GM21360 (cell line): Measurements from ENCODE around the gene TYRP1.
A peak's percentile ranks its signal among the peaks of the same experiment; 100 is the strongest.

Experiments used
- ATAC-seq: cut with Tn5 transposase; IDR thresholded peaks from one replicate; pipeline ENCODE4 v1.9.1; 2021; ENCODE audit warnings: mild to moderate bottlenecking, moderate library complexity; ENCODE audit not compliant: unreplicated experiment

The TYRP1 gene

GRCh38 chr9:12730198-12730597, 37.0 kb downstream of the TYRP1 start:
- ATAC-seq = no peak

GRCh38 chr9:12730927-12731326, 37.7 kb downstream of the TYRP1 start:
- ATAC-seq = no peak

GRCh38 chr9:12732971-12733370, 39.8 kb downstream of the TYRP1 start:
- ATAC-seq = no peak

- ATAC-seq = peak; percentile 66
Observed at GRCh38 chr9:12735665-12736064, 42.5 kb downstream of the TYRP1 start.

DNA sequence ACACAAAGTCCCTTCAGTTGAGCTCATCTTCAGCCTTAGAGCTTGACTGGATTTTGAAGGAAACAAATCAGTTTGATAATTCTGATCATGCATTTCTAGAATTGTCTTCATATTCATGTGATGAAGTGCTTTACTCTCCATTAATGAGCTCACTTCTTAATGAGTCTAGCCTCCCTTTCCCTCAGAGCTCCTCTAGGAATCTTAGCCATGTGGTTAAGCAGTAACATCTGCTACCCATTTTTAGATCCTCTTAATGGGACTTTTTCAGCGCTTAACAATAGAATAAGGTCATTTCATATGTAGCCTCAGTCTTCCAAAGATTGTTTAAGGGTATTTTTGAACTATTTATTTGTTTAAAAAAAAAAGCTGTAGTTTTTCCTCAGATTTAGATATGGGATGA, 44.7 kb downstream of the TYRP1 start:
- no peak for ATAC-seq

- ATAC-seq = no peak
Observed at GRCh38 chr9:12739014-12739652, 45.9 kb downstream of the TYRP1 start.

- no peak for ATAC-seq
Observed at GRCh38 chr9:12740845-12741244, 47.7 kb downstream of the TYRP1 start.

DNA sequence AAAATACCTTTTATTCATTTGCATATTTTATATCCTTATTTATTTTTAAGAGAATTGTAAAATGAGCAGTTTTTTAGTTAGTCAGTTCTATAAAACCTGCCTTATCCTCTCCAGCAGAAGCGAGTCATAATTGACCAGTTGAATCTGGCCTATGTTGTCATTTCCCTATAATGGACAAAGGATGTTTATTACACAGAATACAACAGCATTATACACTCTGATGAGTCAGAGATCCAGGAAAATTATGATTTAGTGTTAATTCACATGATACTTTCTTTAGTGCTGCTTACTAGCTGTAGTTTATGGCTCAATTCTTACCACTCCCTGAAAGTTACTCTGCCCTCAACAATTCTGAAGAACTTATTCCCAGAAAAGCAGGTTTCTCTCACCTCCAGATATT, 54.8 kb downstream of the TYRP1 start:
- ATAC-seq = no peak

GRCh38 chr9:12748954-12749353, 55.8 kb downstream of the TYRP1 start:
- ATAC-seq = no peak

- no peak for ATAC-seq
Observed at GRCh38 chr9:12753931-12754330, 60.7 kb downstream of the TYRP1 start.

GRCh38 chr9:12759761-12760160, 66.6 kb downstream of the TYRP1 start:
- no peak for ATAC-seq
